Right forelimb (tissue), 1 donor: ENCODE data around the gene NUTM1.

Experiments used
- DNase-seq: peaks from one replicate; pipeline ENCODE4 v3.0.0-alpha.2; 2018

Gene NUTM1

DNA sequence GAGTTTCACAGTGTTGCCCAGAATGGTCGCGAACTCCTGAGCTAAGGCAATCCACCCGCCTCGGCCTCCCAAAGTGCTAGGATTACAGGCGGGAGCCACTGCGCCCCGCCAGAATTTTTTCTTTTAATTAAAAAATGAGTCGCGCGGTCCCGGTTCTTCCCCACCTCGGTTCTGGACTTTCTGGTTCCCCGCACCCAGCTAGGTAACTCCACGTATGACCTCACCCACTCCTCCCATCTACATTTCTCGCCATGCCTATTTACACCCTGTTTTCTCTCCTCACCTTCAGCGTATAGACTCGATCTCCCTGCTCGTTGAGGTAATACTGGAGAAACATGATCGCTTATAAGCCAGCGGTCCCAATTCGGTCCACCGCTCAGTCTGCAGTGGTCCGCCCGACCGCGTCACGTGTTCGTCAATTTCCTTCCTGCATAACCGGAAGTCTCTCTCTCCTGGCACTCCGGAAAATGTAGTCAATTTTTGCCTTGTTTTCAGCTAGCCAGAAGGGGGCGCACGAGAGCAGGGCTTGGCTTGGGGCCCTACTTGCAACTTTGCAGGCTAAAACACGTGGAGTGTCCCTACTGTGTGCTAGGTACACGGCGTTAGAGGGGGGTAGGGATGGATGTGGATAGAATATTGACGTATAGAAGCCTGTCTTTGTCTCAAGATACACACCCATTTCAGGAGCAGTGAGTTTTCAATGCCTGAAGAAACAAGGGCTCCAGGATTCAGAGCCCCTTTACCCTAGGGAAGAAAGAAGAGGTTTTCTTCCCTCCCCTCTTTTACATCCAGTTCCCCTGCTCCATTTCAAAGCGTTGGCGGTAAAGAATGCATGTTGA, at the start of gene NUTM1, which contains the start of gene NOP10:
Gene NUTM1 (plus strand): TSS at position 579 of the 839 bp plus-strand sequence. CDS start 382 bp downstream, outside the sequence.
Gene NOP10 (minus strand): TSS at position 400 of the 839 bp plus-strand sequence. CDS start 63 bp downstream, at position 337.
- DNase-seq, result peak; percentile 93

DNA sequence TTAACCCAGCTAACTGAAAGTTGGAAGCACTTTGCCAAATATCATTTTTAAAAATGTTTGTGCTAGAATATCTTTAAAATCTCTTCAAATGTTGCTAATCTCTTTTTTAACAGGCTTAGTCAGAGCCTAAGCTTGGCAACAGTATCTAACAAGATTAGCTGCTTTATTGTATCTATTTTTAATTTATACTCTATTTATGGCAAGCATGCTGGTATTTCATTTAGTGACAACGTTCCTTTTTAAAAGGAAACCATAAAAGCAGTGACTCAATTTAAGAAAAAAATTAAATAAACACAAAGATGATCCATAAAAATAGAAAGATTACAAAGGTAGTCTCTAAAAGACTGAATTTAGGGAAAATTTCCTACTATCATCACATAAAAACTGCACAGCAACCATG, 46.1 kb upstream of the NUTM1 start:
- DNase-seq, result no peak

- DNase-seq, result no peak
These were observed 42.1 kb upstream of the NUTM1 start for GRCh38 chr15:34301058-34301457.

DNA sequence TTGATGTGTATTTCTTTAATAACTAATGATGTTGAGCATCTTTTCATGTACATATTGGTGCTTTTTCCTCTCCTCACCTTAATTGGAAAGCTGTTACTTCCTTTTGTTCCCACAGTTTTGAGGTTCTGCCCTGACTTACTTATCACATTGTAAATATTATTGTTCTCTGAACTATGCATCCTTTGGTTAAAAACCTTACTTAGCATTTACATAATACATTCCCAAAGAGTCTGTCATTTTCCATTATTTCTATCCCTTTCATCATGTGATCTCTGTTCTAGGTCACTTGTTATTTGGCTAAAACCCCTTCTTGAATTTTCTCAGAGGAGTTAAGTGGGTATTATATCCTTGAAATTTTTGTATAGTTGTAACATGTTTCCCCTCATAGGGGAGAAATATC, 38.5 kb upstream of the NUTM1 start:
- no peak for DNase-seq

DNA sequence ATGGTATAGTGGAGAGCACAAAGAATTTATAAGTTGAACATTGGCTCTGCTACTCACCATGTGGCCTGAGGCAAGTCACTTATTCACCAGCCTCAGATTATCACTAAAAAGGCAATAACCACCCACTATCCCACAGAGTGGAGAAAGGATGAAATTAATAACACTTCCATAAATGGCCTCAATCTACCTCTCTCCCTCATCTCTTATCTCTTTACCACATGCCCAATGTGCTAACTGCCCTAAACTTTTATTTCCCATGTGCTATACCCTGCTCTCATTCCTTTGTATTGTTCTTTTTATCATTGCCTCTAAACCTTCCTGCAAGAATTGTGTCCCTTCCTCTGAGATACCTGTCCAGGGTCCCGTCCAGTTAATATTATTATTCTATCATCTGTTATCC, 31.6 kb upstream of the NUTM1 start:
- no peak for DNase-seq

DNA sequence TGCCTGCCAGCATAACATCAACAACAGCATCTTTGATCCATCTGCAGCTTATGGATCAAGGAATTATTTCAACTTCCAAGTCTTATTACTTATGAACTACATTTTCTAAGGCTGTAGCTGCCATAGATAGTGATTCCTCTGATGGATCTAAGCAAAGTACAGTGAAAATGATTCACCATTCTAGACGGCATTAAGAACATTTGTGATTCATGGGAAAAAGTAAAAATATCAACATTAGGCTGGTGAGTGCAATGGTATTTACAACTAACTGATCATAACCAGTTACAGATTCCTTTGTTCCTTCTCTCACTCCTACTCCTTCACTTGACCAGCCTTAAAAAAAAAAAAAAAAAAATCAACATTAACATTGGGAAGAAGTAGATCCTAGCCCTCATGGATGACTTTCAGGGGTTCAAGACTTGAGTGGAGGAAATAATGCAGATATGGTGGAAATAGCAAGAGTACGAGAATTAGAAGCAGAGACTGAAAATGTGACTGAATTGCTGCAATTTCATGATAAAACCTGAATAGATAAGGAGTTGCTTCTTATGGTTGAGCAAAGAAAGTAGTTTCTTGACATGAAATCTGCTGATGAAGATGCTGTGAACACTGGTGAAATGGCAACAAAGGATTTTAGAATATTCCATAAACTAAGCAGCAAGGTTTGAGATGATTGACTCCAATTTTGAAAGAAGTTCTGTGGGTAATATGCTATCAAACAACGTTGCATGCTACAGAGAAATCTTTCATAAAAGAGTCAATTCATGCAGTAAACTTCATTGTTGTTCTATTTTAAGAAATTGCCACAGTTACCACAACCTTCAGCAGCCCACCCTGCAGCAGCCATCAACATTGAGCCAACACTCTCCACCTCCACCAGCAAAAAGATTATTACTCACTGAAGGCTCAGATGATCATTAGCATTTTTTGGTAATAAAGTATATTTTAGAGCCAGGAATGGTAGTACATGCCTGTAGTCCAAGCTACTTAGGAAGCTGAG, 28.3 kb upstream of the NUTM1 start:
- no peak for DNase-seq

GRCh38 chr15:34318277-34319079, 24.6 kb upstream of the NUTM1 start:
- DNase-seq, result no peak

GRCh38 chr15:34323217-34323616, 19.9 kb upstream of the NUTM1 start:
- no peak for DNase-seq

- no peak for DNase-seq
These were observed 18.2 kb upstream of the NUTM1 start for GRCh38 chr15:34324933-34325332.

GRCh38 chr15:34325368-34325767, 17.7 kb upstream of the NUTM1 start:
- no peak for DNase-seq

DNA sequence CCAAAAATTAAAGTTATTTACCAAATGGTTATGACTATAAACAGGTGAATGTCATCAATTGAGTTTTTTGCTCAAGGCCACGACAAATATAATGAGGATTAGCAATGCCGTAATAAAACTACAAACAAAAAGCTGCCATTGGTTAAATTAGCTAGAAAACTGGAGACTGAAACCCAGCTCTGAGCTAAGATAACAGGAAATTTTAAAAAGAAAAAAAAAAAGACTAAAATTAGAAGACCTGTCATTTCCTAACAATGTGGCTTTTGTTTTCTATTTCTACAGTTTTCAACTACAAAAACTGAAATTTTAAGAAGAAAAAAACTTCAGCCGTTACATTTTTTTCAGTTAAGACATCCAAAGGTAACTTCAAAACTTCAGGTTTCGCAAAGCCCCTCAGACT, 15.2 kb upstream of the NUTM1 start:
- no peak for DNase-seq

GRCh38 chr15:34329006-34329405, 14.1 kb upstream of the NUTM1 start:
- DNase-seq, result no peak

DNA sequence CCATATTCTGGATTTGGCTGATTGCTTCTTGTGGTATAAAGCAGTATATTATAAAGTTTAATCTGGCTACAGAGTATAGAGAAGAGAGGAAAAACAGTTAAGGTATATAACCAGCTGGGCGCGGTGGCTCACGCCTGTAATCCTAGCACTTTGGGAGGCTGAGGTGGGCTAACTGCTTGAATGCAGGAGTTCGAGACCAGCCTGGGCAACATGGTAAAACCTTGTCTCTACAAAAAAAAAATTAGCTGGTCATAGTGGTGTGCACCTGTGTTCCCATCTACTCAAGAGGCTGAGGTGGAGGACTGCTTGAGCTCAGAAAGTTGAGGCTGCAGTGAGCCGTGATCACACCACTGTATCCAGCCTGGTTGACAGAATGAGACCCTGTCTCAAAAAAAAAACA, 12.8 kb upstream of the NUTM1 start:
- no peak for DNase-seq

GRCh38 chr15:34331809-34332208, 11.3 kb upstream of the NUTM1 start:
- no peak for DNase-seq

- no peak for DNase-seq
These were observed 10.5 kb upstream of the NUTM1 start for GRCh38 chr15:34332553-34333120.

DNA sequence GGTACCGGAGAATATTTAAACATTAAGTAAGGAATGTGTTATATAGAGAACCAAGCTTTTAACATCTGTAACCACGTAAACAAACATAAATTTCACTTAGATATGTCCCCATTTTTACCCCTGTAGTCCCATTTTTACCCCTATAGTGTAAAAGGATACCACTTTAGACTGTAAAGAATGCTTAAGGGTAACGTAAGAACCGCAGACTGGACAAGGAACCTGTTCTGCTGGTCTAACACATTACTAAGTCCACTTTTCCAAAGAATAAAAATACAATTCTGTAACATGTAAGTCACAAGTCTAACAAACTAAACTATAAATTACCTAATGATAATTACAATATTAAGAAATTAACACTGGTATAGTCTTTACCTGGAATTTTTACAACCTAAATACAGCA, 8.4 kb upstream of the NUTM1 start:
- DNase-seq, result no peak

DNA sequence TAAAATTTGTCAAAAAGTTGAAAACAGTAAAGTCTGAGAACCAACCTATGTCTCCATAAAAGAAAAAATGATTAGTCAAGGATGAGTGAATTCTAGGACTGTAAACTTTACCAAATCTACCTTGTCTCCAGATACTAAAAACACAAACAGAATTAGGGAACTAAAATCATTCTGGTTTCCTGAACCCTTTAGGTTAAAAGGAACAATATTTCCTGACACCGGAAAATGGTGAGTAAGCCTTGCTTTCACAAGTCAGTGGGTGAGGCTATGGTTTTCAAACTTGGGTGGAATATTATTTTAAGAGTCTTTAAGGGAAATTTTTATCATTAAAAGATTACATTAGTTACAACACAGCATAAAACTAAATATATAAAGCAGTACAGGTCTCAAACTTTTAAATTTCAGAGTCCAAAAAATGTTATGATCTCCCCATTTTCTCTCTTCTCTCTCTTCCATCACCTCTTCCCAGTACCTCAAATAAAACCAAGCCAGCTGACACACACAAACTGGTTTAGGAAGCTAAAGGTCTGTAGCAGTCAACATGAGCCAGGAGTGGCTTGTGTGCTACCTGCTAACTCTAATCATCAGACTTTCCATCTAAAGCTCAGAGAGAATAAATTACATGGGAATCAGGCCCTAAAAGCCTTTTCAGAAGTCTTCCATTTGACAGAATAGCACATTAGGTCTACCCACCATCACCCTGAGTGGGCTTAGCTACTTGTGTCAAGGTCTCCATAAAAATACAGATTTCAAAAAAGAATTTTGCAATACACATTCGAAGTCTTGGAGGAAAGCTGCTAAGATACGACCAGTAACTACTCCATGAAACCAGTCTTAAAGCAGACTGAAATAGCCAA, 7.7 kb upstream of the NUTM1 start:
- no peak for DNase-seq

DNA sequence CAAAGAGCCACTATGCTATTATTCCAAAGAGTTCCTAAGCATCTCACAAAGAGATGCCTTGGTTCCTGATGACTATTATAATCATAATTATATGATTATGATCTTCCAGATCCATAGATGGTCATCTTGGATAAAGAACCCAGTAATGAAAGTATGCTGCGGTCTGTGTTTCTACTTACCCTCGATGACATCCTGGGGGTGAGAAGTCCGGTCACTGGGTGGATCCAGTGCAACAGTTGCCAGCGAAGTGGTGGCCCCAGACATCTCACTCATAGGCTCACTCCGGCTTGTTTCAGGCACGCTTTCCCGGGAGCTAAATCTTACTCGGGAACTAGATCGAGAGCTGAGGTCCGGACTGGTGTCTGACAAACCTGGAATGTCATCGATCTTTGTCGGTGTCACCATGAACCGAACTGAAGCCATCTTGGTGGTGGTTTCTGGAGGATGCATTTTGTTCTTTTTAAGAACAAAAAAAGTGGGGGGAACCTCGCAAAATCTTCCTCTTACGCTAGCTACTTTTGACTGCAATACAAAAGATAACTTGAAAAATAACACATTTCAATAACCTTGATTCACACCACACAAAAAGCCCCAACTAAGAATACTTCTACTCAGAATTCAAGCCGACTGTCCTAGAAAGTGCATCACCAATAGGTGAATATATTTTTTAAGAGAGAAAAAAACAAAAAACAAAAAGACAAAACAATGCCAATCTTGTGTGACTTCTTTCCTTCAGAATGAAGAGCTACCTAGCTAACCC, 6.7 kb upstream of the NUTM1 start:
- no peak for DNase-seq

DNA sequence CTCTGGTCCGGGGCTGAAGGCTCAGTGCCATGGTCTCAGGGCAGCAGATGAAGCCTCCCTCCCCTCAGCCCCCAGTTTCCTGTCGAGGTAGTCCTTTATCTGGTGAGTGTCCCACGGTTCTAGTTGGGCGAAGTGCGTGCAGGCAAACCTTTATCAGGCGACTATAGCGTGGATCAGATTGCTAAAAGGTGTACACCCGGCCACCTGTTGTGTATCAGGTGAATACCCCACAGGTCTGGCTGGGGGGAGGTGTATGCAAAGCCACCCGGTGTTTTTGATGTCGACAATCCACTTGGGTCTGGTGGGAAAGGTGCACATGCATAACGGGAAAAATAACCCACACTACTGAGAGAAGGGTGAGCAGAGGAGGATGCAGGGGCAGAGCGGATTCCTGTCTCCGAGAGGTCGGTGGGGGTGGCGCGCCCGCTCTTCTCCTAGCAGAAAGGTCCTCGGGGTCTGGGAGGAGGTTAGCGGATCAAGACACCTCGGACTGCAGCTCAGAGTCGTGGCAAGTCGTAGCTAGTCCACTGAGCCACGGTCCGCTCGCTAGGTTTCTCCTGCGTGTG, 6.0 kb upstream of the NUTM1 start:
- DNase-seq, result no peak
